ENCODE measurements around the gene PRKCA.

Gene PRKCA

DNA sequence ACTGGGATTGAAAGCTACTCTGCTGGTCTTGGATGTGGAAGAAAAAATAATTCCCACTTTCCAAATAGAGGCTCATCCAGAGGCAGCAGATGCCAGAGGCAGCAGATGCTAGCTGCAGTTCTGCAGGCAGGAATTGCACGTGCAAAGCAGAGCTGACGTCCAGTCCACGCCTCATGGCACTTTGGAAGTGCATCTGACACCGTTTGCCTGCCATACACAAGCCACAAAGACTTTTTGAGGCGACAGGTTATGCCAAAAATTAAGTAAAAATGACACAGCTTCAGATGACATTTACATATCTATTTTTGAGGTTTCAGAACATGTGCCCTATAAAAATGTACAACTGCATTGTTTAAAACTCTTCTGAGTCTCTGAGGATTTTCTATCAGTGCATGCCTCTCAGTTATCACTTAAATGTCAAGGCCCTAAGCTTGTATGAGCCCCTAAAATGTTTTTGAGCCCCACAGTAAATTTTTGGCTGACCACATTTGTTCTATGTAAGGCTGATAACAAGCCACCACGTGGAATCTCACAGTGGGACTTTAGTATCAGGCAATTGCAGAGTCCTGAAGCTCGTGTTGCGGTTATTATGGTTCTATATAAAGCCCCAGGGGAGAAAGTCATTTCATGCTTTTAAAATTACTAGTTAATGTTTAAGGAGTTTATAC lies 239.2 kb downstream of the PRKCA start:
- DNase-seq (ENCODE audit: low read depth, low spot score), result no peak

- DNase-seq (ENCODE audit: low read depth, low spot score), result no peak
Observed at GRCh38 chr17:66542129-66542966, 239.9 kb downstream of the PRKCA start.

GRCh38 chr17:66542967-66543520 lies 240.6 kb downstream of the PRKCA start:
- no peak for DNase-seq (ENCODE audit: low read depth, low spot score)

DNA sequence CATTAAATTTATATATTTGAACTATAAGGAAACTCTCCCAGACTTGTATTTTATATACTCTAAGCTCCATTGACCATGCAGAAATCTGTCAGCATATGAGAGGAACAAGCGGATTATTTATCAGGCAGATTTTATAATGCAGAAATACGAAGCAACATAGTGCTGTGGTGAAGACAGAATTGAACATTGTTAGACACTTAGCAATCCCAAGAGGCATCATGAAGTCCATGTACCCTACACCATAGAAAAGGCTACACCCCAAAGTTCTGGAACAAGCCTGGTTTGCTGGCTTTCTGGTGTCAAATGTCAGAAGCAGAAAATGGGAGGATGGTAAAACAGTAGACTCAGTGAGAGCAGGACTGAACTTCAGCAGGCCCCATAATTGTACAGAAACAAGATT lies 241.1 kb downstream of the PRKCA start:
- DNase-seq (ENCODE audit: low read depth, low spot score), result no peak

- DNase-seq (ENCODE audit: low read depth, low spot score), result no peak
Observed at GRCh38 chr17:66545918-66546317, 243.5 kb downstream of the PRKCA start.

DNA sequence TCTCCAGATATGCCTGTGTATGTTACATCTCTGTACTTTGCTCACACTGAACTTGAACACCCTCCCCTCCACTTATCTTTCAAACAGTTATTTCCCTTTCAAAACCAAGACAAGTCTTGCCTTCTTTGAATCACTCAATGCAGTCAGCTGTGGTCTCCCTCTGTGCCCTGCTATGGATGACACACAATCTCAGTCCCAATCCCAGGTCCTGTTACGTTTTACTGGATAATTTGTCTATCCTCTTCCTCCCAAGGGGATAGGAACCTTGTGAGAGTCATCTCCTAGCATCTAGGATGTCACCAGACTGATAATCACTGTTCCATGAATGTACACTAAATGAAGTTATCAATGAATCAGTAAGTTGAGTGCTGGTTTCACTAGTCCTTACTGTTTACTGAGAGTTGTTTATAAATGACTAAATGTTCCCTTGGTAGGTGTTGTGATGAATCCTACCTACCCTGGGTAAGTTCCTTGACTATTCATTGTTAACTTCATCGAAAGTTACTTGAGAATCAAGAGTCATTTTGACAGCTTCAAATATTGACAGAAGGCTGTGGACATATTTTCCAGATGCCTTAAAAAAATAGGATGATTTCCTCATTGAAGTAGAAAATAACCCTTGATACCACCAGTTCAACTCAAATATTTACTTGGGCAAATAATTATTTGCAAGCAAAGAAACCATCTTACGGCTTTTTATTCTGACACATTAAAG lies 244.9 kb downstream of the PRKCA start:
- no peak for DNase-seq (ENCODE audit: low read depth, low spot score)

DNA sequence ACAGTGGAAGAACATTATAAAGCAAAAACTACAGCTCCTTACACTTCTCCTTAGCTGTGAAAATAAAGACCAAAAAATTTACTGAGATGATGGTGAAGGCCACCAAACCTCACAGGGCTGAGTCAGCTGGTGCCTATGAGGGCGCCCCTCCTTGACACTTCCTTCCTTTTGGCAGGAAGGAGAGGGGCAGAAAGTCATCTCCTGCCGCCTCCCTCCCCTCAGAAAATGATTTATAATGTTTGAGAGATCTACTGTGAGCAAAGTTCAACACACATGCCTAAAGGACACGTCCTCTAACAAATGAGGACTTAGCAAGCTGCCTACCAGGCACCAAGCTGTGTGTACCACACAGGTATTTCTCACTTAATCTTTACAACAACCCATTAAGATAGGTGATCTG lies 245.7 kb downstream of the PRKCA start:
- DNase-seq (ENCODE audit: low read depth, low spot score), result no peak

DNA sequence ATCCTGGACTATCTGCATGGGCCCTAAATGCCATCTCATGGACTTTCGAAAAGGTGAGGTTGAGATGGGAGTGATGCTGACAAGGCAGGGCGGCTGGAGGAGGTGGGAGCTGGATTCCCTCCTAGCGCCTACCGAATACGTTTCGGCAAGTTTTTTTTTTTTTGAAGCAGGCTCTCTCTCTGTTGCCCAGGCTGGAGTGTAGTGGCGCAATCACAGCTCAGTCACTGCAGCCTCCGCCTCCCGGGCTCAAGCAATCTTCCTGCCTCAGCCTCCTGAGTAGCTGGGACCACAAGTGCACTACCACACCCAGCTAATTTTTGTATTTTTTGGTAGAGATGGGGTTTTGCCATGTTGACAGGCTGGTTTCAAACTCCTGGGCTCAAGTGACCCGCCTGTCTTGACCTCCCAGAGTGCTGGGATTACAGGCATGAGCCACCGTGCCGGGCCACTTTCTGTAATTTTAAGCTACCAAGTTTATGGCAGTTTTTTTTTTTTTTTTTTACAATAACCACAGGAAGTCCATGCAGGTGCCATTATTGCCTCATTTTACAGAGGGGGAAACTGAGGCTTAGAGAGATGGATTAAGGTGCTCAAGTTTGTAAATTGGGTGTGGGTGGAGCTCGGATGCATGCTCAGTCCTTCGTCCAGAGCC lies 246.4 kb downstream of the PRKCA start:
- no peak for DNase-seq (ENCODE audit: low read depth, low spot score)

- no peak for DNase-seq (ENCODE audit: low read depth, low spot score)
Observed at GRCh38 chr17:66549311-66549704, 246.9 kb downstream of the PRKCA start.

DNA sequence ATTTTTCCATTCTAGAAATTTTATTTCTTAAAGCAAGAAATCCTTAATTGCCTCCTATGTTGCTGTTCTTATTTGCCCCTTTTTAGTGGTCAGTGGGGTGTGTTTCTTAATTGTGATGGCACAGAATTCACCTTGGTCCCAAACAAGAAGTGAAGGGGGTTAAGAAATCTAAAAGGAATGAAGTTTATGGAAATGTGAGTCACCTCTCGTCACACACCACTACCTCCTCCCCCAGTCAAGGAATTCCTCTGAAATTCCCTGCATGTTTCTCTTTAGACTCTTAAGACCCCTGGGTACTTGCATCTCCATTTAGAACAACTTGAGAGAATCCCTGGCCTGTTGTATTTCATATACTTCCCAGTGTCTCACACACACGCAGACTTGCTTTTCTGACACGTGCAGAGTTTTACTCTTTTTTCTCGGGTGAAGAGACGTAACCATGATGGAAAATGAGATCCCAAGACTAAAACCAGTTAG lies 247.4 kb downstream of the PRKCA start:
- no peak for DNase-seq (ENCODE audit: low read depth, low spot score)

- no peak for DNase-seq (ENCODE audit: low read depth, low spot score)
Observed at GRCh38 chr17:66551839-66552238, 249.4 kb downstream of the PRKCA start.

DNA sequence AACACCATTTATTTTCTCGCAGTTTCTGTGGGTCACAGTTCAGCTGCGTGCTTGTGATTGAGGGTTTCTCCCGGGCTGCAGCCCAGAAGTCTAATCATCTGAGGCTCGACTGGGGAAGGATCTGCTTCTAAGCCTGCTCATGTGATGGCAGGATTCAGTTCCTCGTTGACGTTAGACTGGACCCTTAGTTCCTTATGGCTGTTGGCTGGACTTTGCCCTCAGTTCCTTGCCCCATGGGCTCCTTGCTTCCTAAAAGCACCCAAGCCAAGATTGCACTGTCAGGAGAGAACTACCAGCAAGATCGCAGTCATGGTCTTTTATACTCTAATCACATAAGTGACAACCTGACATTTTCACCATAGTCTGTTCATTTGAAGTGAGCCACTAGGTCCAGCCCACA lies 250.0 kb downstream of the PRKCA start:
- DNase-seq (ENCODE audit: low read depth, low spot score), result no peak

- no peak for DNase-seq (ENCODE audit: low read depth, low spot score)
Observed at GRCh38 chr17:66555605-66556004, 253.2 kb downstream of the PRKCA start.

DNA sequence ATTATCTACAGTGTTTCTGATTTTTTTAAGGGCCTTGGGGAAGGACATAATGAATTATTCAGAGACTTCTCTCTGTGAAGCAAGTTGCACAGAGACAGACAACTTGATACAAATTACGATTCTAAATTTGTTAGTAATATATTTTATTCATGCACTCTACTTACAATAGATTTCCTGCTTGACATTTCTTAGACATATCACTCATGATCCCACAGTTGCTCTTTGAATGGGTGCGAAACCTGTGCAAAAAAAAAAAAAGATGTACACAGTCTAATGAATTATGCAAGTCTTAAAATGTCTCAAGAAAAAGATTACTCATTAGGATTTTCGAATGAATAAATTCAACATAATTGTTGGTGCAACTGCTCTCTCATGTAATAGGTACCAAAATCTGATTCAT lies 254.8 kb downstream of the PRKCA start:
- no peak for DNase-seq (ENCODE audit: low read depth, low spot score)

DNA sequence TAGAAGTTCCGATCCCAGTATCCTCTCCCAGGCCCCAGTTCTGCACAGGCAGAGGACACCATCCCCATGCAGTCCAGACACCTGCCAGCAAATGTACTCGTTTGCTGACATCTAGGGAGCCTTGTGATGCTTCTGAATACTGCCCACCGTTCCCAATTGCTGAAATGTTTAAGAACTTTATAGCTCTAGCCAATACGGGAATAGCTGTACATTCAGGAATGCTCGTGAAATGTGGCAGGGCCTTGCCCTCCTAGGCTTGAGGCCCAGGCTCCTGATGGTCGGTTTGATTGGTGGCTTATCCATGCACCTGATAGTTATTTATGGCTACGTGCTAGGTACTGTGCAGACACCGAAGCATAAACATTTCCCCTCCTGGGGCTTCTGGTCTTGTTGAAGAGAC lies 255.5 kb downstream of the PRKCA start:
- no peak for DNase-seq (ENCODE audit: low read depth, low spot score)

DNA sequence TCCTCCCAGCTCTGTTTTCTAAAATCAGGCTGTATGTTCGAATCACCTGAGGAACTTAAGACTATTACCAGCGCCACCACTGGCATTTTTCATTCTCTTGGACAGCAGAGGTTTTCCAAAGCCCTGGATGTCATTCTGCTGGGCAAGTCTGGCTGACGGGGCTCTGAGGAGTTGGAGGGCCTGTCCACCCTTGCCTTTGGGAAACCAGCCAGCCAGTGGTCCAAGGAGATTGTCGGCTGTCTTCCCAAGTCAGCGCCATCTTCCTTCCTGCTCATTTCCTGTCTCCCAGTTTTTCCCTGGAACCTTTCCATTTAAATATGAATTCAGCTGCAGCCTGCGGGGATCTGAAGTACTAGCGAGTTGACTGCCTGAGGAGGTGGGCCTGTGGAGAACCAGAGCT lies 258.3 kb downstream of the PRKCA start:
- DNase-seq (ENCODE audit: low read depth, low spot score), result no peak

DNA sequence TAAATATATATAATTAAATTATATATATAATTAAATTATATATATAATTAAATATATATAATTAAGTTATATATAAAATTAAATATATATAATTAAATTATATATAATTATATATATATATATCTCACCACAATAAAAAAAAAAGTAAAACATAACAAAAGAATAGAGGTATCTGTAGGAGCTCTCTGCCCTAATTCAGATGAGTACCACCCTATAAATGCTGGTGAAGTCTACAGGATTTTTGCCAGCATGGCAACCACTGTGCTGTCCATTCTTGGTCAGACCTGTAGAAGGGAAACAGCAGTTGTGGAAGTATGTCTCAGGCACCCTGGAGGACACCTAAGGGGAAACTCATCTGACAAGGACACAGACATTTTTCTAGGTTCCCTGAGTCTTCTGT lies 259.7 kb downstream of the PRKCA start:
- DNase-seq (ENCODE audit: low read depth, low spot score), result no peak

DNA sequence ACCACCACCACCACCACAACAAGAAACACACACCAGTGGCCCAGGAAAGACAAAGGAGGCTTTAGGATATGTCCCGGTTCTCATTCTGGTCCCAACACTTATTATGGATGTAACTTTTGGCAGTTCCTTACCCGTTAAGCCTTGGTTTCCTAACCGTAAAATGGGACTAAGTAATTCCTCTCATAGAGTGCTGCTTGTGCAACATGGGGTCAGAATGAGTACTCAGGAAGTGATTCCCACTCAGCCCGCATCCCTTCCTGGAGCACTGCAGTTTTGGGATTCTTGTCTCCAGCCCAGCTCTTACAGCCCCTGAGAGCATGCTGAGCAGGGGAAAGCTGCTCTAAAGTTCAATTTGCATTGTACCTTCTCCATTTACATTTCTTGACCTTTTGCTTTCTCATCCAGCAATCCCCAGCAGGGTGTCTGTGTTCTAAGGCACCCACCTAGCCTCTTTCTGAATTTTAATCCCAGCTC lies 262.6 kb downstream of the PRKCA start:
- DNase-seq (ENCODE audit: low read depth, low spot score), result peak; percentile 91

- peak; percentile 40 for DNase-seq (ENCODE audit: low read depth, low spot score)
Observed at GRCh38 chr17:66567234-66568170, 265.1 kb downstream of the PRKCA start.

DNA sequence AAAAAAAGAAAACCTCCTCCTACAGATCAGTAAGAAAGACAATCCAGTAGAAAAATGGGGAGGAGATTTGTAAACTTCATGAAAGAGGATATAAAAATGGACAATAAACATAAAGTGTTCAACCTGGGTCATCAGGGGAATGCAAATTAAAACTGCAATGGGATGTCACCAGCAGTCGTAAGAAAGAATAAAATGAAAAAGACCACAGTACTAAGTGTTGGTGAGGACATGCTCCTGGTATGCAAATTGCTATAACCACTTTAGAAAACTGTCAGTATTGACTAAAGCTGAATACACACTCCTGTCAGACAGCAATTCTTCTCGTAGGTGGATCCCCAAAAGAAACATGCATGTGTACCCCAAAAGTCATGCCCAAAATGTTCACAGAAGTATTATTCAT lies 267.2 kb downstream of the PRKCA start:
- DNase-seq (ENCODE audit: low read depth, low spot score), result no peak
